Esophagus squamous epithelium (tissue), 4 donors: ENCODE results near the gene PNCK.

ENCODE experiments used
- CTCF ChIP-seq, 6 experiments: fragments of 450-650 bp in 4 of 6; fragments of 200-600 bp in 2 of 6; sonication (generic) in 2 of 6; IDR thresholded peaks; one replicate each; pipeline ENCODE4 v1.5.1; 2016 to 2019; ENCODE audit warnings: antibody characterized with exemption in 6 of 6, mild to moderate bottlenecking in 4 of 6, moderate library complexity in 4 of 6
- POLR2A ChIP-seq, 4 donors: fragments of 450-650 bp; IDR thresholded peaks; one replicate each; pipeline ENCODE4 v1.6.1; 2017; ENCODE audit warnings: antibody characterized with exemption in 4 of 4, mild to moderate bottlenecking in 4 of 4, moderate library complexity in 3 of 4

- TF ChIP-seq CTCF (IDR thresholded peaks at IDR 0.05) (no peak), POLR2A (IDR thresholded peaks at IDR 0.05) (no peak)
These were observed 7.8 kb downstream of the PNCK start for GRCh38 chrX:153665726-153666306.
